ENCODE data around the gene C3AR1.
A peak's percentile ranks its signal among the peaks of the same experiment; 100 is the strongest.
"Not testable (repeated sequence)": the region's sequence is repeated elsewhere in the genome, so short reads cannot be mapped to it uniquely, and the experiment has no call there.

C3AR1 gene

DNA sequence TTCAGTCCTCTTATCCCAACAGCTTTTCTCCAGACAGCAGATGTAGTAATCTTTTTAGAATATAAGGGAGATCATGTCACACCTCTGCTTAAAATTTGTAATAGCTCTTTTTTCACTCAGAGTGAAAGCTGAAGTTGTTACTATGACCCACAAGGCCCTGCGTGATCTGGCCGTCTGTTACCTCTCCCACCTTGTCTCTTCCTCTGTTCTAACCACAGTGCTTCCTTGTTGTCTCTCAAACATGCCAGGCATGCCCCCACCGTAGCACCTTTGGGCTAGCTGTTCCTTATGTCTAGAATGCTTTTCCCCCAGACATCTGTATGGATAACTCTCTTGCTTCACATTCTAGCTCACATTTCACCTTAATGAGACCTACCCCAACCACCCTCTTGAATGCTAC lies 22.4 kb upstream of the C3AR1 start:
- in situ Hi-C loops (cut with MboI; ENCODE audit: low pct_unique_long_range_greater_than_20kb, low sequenced_read_pairs, unreplicated experiment) = no loop called here
- DNase-seq (ENCODE audit: low spot score) = peak; percentile 46
- TF ChIP-seq, protein P1, sequence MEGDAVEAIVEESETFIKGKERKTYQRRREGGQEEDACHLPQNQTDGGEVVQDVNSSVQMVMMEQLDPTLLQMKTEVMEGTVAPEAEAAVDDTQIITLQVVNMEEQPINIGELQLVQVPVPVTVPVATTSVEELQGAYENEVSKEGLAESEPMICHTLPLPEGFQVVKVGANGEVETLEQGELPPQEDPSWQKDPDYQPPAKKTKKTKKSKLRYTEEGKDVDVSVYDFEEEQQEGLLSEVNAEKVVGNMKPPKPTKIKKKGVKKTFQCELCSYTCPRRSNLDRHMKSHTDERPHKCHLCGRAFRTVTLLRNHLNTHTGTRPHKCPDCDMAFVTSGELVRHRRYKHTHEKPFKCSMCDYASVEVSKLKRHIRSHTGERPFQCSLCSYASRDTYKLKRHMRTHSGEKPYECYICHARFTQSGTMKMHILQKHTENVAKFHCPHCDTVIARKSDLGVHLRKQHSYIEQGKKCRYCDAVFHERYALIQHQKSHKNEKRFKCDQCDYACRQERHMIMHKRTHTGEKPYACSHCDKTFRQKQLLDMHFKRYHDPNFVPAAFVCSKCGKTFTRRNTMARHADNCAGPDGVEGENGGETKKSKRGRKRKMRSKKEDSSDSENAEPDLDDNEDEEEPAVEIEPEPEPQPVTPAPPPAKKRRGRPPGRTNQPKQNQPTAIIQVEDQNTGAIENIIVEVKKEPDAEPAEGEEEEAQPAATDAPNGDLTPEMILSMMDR (IDR thresholded peaks at IDR 0.05; ENCODE audit: extremely low read depth, insufficient read depth, missing control alignments) = no peak

DNA sequence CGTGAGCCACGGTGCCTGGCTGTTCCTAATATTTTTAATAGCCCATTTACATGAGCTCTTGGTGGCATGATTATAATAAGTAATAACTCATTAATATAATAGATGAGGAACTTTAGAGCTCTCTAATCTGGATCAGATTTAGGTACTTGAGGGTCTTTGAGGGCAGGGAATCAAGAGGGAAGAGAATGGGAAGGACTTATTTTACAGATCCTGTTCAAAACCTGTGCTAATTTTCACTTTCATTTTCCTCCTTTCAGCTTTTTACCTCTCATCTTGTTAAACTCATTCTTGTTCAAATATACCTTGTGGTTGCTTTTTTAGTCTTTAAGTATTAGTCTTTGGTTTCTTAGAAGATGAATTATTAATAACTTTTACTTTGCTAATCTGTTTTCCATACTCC lies 21.5 kb upstream of the C3AR1 start:
- in situ Hi-C loops (cut with MboI; ENCODE audit: low pct_unique_long_range_greater_than_20kb, low sequenced_read_pairs, unreplicated experiment) = no loop called here
- DNase-seq (ENCODE audit: low spot score) = no peak
- TF ChIP-seq, protein P1 (IDR thresholded peaks at IDR 0.05; ENCODE audit: extremely low read depth, insufficient read depth, missing control alignments) = no peak

DNA sequence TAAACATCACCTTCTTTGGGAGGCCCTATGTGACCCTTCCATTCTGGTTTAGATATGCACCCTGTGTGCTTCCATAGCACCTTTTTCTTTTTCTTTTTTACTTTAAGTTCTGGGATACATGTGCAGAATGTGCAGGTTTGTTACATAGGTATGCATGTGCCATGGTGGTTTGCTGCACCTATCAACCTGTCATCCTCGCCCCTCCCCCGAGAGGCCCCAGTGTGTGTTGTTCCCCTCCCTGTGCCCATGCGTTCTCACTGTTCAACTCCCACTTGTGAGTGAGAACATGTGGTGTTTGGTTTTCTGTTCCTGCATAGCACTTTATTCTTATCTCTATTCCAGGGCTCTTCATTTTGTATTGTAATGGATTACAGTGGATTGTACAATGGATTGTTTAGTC lies 18.2 kb upstream of the C3AR1 start:
- DNase-seq (ENCODE audit: low spot score) = not testable (repeated sequence)

DNA sequence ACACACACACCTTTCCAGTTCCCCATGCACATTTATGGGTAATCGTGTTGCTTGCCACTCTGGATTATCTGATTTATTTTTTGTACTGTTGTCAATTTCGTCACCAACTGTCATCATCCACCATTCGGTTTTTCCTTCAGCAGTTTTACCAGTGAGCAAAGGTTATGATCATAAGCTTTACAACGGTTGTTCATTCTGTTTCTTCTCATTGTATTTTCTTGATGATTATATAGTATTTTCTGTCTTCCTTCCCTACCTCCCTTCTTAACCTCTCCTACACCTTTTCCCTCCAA lies 16.6 kb upstream of the C3AR1 start:
- in situ Hi-C loops (cut with MboI; ENCODE audit: low pct_unique_long_range_greater_than_20kb, low sequenced_read_pairs, unreplicated experiment) = no loop called here
- TF ChIP-seq, protein P1 (IDR thresholded peaks at IDR 0.05; ENCODE audit: extremely low read depth, insufficient read depth, missing control alignments) = no peak
- no peak for DNase-seq (ENCODE audit: low spot score)

More for the DNA sequence above, 18.2 kb upstream of the C3AR1 start:
- in situ Hi-C loops (cut with MboI; ENCODE audit: low pct_unique_long_range_greater_than_20kb, low sequenced_read_pairs, unreplicated experiment) = not testable (repeated sequence)

DNA sequence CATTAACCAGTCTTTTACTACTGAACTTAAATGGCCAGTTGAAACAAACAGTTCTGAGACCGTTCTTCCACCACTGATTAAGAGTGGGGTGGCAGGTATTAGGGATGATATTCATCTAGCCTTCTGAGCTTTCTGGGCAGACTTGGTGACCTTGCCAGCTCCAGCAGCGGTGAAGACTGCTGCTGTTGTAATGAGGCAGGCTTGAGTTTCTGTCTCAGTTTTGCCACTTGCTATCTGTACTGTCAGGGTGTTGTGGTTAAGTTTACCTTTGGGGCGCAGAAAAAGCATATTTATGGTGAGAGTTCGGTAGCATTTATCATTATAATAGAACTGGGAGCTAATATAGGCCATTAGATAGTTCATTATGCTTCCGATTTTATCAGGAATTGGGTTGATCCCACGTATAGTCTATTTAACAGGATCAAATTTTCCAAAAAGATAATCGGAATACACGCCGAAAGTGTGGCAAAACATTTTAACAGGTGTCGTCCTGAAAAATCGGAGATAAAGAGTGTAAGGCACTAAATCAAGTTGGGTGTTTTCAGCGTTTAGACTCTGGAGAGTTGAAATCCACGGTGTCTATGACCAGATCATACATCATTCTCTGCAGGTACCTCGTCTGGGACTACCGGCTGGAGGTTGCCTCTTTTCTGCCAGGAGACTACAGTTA lies 15.2 kb upstream of the C3AR1 start:
- no peak for DNase-seq (ENCODE audit: low spot score)
- TF ChIP-seq, protein P1 (IDR thresholded peaks at IDR 0.05; ENCODE audit: extremely low read depth, insufficient read depth, missing control alignments) = no peak
- in situ Hi-C loops (cut with MboI; ENCODE audit: low pct_unique_long_range_greater_than_20kb, low sequenced_read_pairs, unreplicated experiment) = no loop called here

DNA sequence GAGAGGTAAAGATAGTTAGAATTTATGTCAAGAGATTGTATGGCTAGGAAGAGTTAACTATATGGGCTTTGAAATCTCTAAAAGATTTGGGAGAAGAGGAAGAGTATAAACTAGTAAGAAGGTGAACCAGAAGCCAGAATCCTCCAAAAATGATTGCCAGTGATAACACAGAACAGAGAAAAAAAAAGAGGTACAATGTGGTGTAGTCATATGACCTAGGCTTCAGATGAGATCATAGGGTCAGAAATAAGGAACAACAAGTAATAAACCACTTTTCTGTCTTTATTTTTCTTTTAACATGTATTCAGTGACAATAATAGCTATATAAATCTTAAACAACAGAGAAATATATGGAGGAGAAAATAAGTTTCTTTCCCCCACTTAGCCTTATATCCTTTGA lies 14.0 kb upstream of the C3AR1 start:
- TF ChIP-seq, protein P1 (IDR thresholded peaks at IDR 0.05; ENCODE audit: extremely low read depth, insufficient read depth, missing control alignments) = no peak
- no peak for DNase-seq (ENCODE audit: low spot score)
- in situ Hi-C loops (cut with MboI; ENCODE audit: low pct_unique_long_range_greater_than_20kb, low sequenced_read_pairs, unreplicated experiment) = no loop called here

DNA sequence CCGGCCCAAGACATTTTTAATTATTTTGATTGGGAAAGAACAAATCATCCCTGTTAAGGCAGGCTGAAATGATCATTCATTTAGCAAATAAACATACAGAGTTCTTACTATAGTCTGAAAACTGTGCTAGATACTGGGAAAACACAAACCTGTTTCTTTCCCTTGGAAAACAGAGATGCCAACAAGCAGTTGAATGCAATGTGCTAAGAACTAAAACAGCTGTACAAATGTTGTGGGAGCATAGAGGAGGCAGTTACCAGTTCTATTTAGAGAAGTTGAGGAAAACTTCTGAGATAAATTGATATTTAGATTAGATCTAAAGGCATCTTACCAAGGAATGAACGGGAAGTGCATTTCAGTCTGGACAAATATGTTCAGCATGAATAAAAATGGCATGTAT lies 12.8 kb upstream of the C3AR1 start:
- in situ Hi-C loops (cut with MboI; ENCODE audit: low pct_unique_long_range_greater_than_20kb, low sequenced_read_pairs, unreplicated experiment) = no loop called here
- no peak for DNase-seq (ENCODE audit: low spot score)
- TF ChIP-seq, protein P1 (IDR thresholded peaks at IDR 0.05; ENCODE audit: extremely low read depth, insufficient read depth, missing control alignments) = no peak
